ENCODE measurements around the gene DMTF1. TPM values are rescaled to one million over a fixed set of nuclear protein-coding genes. Genes with fewer than 3 reads are reported as not detected.

The DMTF1 gene
- total RNA-seq, 1 donor from 2014 or later, result 40.8 TPM

- DNase-seq (ENCODE audit: low read depth) (no peak), FAIRE-seq (no peak)
- no peaks in the 10 kb centered on the region for H3K27me3 ChIP-seq (ENCODE audit: control insufficient read depth, insufficient read depth, low read length)
- TF ChIP-seq, protein P1, sequence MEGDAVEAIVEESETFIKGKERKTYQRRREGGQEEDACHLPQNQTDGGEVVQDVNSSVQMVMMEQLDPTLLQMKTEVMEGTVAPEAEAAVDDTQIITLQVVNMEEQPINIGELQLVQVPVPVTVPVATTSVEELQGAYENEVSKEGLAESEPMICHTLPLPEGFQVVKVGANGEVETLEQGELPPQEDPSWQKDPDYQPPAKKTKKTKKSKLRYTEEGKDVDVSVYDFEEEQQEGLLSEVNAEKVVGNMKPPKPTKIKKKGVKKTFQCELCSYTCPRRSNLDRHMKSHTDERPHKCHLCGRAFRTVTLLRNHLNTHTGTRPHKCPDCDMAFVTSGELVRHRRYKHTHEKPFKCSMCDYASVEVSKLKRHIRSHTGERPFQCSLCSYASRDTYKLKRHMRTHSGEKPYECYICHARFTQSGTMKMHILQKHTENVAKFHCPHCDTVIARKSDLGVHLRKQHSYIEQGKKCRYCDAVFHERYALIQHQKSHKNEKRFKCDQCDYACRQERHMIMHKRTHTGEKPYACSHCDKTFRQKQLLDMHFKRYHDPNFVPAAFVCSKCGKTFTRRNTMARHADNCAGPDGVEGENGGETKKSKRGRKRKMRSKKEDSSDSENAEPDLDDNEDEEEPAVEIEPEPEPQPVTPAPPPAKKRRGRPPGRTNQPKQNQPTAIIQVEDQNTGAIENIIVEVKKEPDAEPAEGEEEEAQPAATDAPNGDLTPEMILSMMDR (IDR thresholded peaks at IDR 0.05; ENCODE audit: insufficient read depth, low read length, severe bottlenecking), result no peak
- no peak overlapping the region for H3K4me3 ChIP-seq (ENCODE audit: low read depth, low read length)
- no peaks in the 10 kb centered on the region for H3K36me3 ChIP-seq (ENCODE audit: control insufficient read depth, insufficient read depth, low read length)
Measured at GRCh38 chr7:87127019-87127418, 25.2 kb upstream of the DMTF1 start.

DNA sequence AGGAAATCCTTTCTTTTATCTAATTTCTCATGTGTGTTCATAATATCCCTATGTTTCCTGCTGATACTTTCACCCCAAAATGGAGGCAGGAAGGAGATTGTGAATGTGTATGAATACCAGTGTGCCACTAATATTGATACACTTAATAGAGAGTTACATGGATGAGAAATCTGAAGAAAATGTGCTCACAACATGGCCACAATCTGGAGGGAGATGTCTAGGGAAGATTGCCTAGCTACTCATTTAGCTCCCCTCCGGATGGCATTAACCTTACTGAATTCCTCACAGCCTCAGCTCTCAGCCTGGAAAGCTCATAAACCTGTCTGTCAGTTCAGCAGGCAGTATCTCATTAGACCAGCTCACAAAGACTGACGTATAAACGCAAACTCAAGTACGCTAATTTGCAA lies 23.4 kb upstream of the DMTF1 start:
- H3K36me3 ChIP-seq (ENCODE audit: control insufficient read depth, insufficient read depth, low read length), result no peaks in the 10 kb centered on the region
- FAIRE-seq (no peak), DNase-seq (ENCODE audit: low read depth) (no peak)
- no peak overlapping the region for H3K4me3 ChIP-seq (ENCODE audit: low read depth, low read length)
- H3K27me3 ChIP-seq (ENCODE audit: control insufficient read depth, insufficient read depth, low read length), result no peaks in the 10 kb centered on the region
- TF ChIP-seq, protein P1 (IDR thresholded peaks at IDR 0.05; ENCODE audit: insufficient read depth, low read length, severe bottlenecking), result no peak

DNA sequence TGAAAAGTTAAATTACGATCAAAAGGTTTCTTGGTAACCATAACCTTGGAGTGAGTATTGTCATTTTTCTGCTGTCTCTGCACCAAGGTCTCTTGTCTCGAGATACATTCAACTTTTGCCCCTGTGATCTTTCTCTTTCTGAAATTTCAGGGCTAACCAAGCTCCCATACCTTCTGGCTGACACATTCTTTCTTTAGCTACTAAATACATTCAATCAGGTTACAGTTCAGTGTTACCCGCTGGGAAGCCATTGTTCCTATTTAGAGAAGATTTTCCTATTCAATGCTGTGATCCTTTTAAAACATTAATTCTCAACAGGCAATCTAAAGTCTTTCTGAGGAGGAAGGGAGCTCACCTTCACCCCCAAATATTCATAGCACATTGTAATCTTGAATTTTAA lies 22.9 kb upstream of the DMTF1 start:
- no peaks in the 10 kb centered on the region for H3K27me3 ChIP-seq (ENCODE audit: control insufficient read depth, insufficient read depth, low read length)
- TF ChIP-seq, protein P1 (IDR thresholded peaks at IDR 0.05; ENCODE audit: insufficient read depth, low read length, severe bottlenecking), result no peak
- DNase-seq (ENCODE audit: low read depth), result no peak
- no peak overlapping the region for H3K4me3 ChIP-seq (ENCODE audit: low read depth, low read length)
- FAIRE-seq, result no peak
- no peaks in the 10 kb centered on the region for H3K36me3 ChIP-seq (ENCODE audit: control insufficient read depth, insufficient read depth, low read length)

- no peak for DNase-seq (ENCODE audit: low read depth)
- H3K36me3 ChIP-seq (ENCODE audit: control insufficient read depth, insufficient read depth, low read length), result no peaks in the 10 kb centered on the region
- H3K4me3 ChIP-seq (ENCODE audit: low read depth, low read length), result no peak overlapping the region
- TF ChIP-seq, protein P1 (IDR thresholded peaks at IDR 0.05; ENCODE audit: insufficient read depth, low read length, severe bottlenecking), result no peak
- no peak for FAIRE-seq
- no peaks in the 10 kb centered on the region for H3K27me3 ChIP-seq (ENCODE audit: control insufficient read depth, insufficient read depth, low read length)
Measured at GRCh38 chr7:87129848-87130247, 22.4 kb upstream of the DMTF1 start.

- no peaks in the 10 kb centered on the region for H3K36me3 ChIP-seq (ENCODE audit: control insufficient read depth, insufficient read depth, low read length)
- H3K27me3 ChIP-seq (ENCODE audit: control insufficient read depth, insufficient read depth, low read length), result no peaks in the 10 kb centered on the region
- TF ChIP-seq, protein P1 (IDR thresholded peaks at IDR 0.05; ENCODE audit: insufficient read depth, low read length, severe bottlenecking), result no peak
- no peak for FAIRE-seq
- no peak overlapping the region for H3K4me3 ChIP-seq (ENCODE audit: low read depth, low read length)
- DNase-seq (ENCODE audit: low read depth), result no peak
Measured at GRCh38 chr7:87131771-87132170, 20.5 kb upstream of the DMTF1 start.

- TF ChIP-seq, protein P1 (IDR thresholded peaks at IDR 0.05; ENCODE audit: insufficient read depth, low read length, severe bottlenecking), result no peak
- Histone ChIP-seq H3K27me3 (ENCODE audit: control insufficient read depth, insufficient read depth, low read length) (no peaks in the 10 kb centered on the region), H3K36me3 (ENCODE audit: control insufficient read depth, insufficient read depth, low read length) (no peaks in the 10 kb centered on the region), H3K4me3 (ENCODE audit: low read depth, low read length) (no peak overlapping the region)
- DNase-seq (ENCODE audit: low read depth) (no peak), FAIRE-seq (no peak)
Measured at GRCh38 chr7:87137271-87137670, 15.0 kb upstream of the DMTF1 start.

Data from bronchial epithelial cell (primary cell).